ENCODE results near the gene CD22. TPM values are rescaled to one million over a fixed set of nuclear protein-coding genes. Genes with fewer than 3 reads are reported as not detected.

CD22 gene
- total RNA-seq, 1 donor from 2014 or later: not detected

DNA sequence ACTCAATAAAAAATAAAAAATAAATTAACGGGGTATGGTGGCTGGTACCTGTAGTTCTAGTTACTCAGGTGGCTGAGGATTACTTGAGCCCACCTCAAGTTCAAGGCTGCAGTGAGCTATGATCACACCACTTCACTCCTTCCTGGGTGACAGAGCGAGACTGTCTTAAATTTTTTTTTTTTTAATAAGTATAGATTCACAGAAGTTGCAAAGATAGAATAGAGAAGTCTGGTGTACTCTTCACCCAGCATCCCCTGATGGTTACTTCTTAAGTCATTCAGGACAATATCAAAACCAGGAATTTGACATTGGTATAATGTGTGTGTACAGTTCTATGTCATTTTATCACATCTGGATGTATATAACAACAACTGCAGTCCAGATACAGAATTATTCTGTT, 7.7 kb upstream of the CD22 start:
- DNase-seq: no peak
- H3K36me3 ChIP-seq: no peaks in the 10 kb centered on the region
- H3K9me3 ChIP-seq (replicated peaks): peaks cover 8% of the 10 kb centered on the region
- peaks cover 19% of the 10 kb centered on the region for H3K27me3 ChIP-seq (ENCODE audit: low read depth)
- intact Hi-C loops (cut with micrococcal nuclease): no loop called here
- H3K4me1 ChIP-seq: peaks cover 20% of the 10 kb centered on the region
- no peak overlapping the region for H3K27ac ChIP-seq (replicated peaks)
- TF ChIP-seq, protein P1, sequence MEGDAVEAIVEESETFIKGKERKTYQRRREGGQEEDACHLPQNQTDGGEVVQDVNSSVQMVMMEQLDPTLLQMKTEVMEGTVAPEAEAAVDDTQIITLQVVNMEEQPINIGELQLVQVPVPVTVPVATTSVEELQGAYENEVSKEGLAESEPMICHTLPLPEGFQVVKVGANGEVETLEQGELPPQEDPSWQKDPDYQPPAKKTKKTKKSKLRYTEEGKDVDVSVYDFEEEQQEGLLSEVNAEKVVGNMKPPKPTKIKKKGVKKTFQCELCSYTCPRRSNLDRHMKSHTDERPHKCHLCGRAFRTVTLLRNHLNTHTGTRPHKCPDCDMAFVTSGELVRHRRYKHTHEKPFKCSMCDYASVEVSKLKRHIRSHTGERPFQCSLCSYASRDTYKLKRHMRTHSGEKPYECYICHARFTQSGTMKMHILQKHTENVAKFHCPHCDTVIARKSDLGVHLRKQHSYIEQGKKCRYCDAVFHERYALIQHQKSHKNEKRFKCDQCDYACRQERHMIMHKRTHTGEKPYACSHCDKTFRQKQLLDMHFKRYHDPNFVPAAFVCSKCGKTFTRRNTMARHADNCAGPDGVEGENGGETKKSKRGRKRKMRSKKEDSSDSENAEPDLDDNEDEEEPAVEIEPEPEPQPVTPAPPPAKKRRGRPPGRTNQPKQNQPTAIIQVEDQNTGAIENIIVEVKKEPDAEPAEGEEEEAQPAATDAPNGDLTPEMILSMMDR (IDR thresholded peaks at IDR 0.05; ENCODE audit: borderline replicate concordance): no peak
- no peak overlapping the region for H3K4me3 ChIP-seq

- Histone ChIP-seq H3K4me3 (no peak overlapping the region), H3K9me3 (replicated peaks) (peaks cover 8% of the 10 kb centered on the region), H3K27me3 (ENCODE audit: low read depth) (peaks cover 25% of the 10 kb centered on the region), H3K4me1 (peaks cover 20% of the 10 kb centered on the region), H3K36me3 (no peaks in the 10 kb centered on the region), H3K27ac (replicated peaks) (no peak overlapping the region)
- intact Hi-C loops (cut with micrococcal nuclease): no loop called here
- no peak for DNase-seq
- TF ChIP-seq, protein P1 (IDR thresholded peaks at IDR 0.05; ENCODE audit: borderline replicate concordance): no peak
Observed at GRCh38 chr19:35322014-35322413, 7.0 kb upstream of the CD22 start.

- H3K27ac ChIP-seq (replicated peaks): no peak overlapping the region
- no peak for DNase-seq
Observed at GRCh38 chr19:35327642-35328041, 1.3 kb upstream of the CD22 start.

GRCh38 chr19:35329323-35329722, 336 bp downstream of the CD22 start:
- H3K4me3 ChIP-seq: no peak overlapping the region
- DNase-seq: no peak
- H3K27ac ChIP-seq (replicated peaks): no peak overlapping the region
- H3K9me3 ChIP-seq (replicated peaks): no peaks in the 10 kb centered on the region
- H3K4me1 ChIP-seq: no peaks in the 10 kb centered on the region
- TF ChIP-seq, protein P1 (IDR thresholded peaks at IDR 0.05; ENCODE audit: borderline replicate concordance): no peak
- no peaks in the 10 kb centered on the region for H3K36me3 ChIP-seq
- H3K27me3 ChIP-seq (ENCODE audit: low read depth): peaks cover 80% of the 10 kb centered on the region
- intact Hi-C loops (cut with micrococcal nuclease): no loop called here

More at GRCh38 chr19:35327642-35328041, 1.3 kb upstream of the CD22 start:
- intact Hi-C loops (cut with micrococcal nuclease): no loop called here
- H3K27me3 ChIP-seq (ENCODE audit: low read depth): peaks cover 63% of the 10 kb centered on the region
- no peaks in the 10 kb centered on the region for H3K9me3 ChIP-seq (replicated peaks)
- H3K36me3 ChIP-seq: no peaks in the 10 kb centered on the region
- TF ChIP-seq, protein P1 (IDR thresholded peaks at IDR 0.05; ENCODE audit: borderline replicate concordance): no peak
- H3K4me3 ChIP-seq: no peak overlapping the region
- H3K4me1 ChIP-seq: no peaks in the 10 kb centered on the region

DNA sequence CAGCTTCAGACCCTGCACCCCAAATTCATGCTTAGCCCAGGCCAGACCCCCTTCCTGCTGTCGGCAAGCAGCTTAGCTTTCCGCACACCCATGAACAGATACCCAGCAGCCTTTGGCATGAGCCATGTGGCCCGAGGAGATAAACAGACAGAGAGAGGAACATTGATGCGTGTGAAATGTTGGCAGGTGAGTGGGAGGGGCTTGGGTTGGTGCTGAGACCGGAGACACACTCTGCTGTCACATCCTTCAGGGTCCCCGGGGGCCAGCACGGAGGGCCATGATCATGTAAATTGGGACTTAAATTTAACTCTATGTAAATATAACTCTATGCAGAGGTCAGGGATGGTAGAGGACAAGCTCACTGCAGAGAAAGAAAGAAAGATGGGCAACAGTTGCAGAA, 1.5 kb downstream of the CD22 start:
- Histone ChIP-seq H3K9me3 (replicated peaks) (no peaks in the 10 kb centered on the region), H3K4me1 (no peaks in the 10 kb centered on the region), H3K27ac (replicated peaks) (no peak overlapping the region), H3K36me3 (no peaks in the 10 kb centered on the region), H3K27me3 (ENCODE audit: low read depth) (peaks cover 87% of the 10 kb centered on the region), H3K4me3 (no peak overlapping the region)
- intact Hi-C loops (cut with micrococcal nuclease): no loop called here
- no peak for DNase-seq
- TF ChIP-seq, protein P1 (IDR thresholded peaks at IDR 0.05; ENCODE audit: borderline replicate concordance): no peak
